NCI-H2171 (cell line): ENCODE data around the gene CDR2.
"Not testable (repeated sequence)": the region's sequence is repeated elsewhere in the genome, so short reads cannot be mapped to it uniquely, and the experiment has no call there.

ENCODE experiments used
- DNase-seq: peaks from one replicate; lab custom pipeline; 2025; lab: John Stamatoyannopoulos, UW

Gene CDR2

DNA sequence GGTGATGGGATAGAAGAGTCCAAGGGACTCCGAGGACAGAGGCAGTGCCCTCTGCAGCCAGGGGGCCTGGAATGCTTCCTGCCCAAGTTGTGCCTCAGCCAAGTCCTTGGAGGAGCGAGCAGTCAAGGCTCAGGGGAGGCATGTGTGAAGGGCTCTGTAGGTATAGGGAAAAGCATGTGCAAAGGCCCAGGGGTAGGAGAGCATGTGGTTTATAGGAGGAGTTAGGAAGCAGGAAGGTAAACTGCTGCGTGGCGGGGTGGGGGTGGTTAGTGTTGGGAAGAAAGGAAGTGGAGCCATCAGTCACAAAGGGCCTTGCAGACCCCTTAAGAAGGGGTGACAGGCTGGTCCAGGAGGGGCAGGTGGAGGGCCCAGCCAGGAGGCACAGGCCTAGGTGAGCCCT lies 70.0 kb downstream of the CDR2 start:
- DNase-seq, result no peak

DNA sequence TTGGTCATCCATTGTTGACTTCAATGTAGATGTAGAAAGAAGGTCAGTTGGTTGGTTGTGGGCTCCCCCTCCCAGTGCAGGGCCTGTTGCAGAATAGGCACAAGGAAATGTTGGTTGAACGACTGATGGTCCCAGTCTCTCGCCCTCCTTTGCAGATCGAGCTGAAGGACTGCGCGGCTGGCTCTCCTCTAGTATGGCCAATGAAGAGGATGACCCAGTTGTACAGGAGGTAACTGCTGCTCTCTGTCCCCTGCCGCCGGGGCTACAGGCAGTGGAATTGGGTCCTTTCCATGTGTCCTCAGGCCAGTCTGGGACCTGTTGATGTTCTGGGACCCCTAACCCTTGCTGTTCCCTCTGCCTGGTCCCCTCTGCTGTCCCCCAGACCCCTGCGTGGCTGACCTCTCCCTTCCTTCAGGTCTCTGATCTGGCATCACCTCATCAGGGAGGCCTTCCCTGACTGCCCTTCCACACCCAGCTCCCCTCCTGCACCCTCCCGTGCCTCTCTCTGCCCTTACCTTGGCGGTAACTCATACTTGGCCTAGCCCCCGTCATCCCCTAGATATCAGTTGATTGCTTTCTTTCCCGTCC lies 71.5 kb downstream of the CDR2 start:
- no peak for DNase-seq

DNA sequence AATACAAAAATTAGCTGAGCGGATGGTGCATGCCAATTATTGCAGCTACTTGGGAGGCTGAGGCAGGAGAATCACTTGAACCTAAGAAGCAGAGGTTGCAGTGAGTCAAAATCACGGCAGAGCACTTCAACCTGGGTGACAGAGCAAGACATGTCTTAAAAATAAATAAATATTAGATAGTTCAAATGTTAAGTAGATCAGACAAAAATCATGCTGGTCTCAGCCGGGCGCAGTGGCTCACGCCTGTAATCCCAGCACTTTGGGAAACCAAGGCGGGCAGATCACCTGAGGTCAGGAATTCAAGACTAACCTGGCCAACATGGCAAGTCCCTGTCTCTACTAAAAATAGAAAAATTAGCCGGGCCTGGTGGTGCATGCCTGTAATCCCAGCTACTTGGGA lies 73.0 kb downstream of the CDR2 start:
- not testable (repeated sequence) for DNase-seq

DNA sequence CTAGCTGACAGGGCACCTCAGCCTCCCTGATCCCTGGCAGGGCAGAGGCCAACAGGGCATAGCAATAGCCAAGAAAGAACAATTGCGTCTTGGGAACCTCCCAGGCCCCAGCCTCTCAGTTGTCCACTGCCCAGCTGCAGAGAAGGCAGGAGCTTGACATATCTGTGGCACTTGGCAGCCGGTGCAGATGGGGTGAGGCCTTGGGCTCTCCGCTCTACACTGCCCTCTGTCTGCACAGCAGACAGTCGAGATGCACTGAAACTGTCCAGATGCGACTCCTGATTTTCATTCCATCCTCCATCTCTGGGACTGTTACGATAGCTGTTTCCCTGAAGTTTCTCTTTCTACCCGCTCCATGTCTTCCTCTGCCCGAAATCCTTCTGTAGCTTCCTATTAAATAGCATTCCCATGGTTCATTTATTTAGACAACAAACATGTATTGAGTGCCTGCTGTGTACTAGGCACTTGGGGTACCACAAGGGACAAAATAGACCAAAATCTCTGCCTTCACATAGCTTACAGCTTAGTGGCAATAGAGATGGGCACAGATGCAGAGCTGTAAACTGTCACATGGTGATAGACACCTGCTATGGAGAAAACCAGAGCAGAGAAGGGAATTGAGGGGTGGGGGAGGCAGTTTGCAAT lies 73.9 kb downstream of the CDR2 start:
- DNase-seq, result no peak

DNA sequence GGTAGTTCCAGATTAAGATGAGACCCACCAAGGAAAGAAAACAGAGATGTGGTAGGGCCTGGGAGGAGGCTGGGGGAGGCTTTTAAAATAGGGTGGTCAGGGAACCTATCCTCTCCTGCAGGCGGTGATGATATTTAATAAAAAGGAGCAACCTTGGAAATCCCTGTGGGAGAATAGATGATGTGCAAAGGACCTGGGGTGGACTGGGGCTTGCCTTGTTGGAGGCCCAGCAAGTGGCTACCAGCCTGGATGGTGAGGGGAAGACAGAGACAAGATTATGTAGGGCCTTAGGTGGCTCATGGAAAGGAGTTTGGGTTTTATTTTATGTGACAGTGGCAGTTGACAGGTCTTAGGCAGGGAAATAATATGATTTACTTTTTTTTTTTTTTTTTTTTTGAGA lies 75.4 kb downstream of the CDR2 start:
- no peak for DNase-seq

DNA sequence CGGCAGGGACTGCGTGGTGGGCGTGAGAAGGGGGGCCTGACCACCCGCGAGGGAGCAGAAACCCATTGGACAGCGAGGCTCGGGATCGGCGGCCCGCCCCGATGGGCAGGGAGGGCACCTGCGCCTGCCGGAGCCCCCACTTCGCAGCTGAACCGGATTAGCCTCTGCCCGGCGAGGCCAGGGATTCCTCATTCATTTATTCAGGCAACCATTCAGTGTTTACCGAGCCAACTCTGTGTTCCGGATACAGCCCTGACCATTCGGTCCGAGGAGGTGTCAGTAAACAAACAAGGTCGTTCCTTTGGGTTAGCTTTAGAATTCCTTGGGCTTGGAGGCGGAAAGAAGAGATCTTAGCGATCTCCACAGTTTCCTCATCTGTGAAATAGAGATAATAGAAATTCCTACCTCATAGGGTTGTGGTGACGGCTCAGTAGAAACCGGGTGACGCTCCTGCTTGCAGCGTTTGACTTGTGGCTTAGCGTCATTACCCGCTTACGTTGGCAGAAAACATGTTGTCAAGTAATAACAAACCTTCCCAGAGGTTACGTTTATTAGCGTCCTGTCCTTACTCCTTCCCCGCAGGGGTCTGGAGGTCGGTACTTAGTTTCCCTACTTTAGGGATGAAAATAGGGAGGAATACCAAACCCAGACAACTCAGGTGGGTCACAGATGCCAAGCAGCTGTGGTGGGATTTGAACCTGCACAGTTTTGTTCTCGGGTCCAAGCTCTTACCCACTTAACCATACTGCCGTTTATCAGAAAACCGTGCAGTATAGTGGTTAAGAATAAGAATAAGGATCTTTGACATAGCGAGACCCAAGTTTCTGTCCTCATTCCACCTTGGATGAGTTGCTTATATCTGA lies 76.3 kb downstream of the CDR2 start:
- DNase-seq, result peak; percentile 67

DNA sequence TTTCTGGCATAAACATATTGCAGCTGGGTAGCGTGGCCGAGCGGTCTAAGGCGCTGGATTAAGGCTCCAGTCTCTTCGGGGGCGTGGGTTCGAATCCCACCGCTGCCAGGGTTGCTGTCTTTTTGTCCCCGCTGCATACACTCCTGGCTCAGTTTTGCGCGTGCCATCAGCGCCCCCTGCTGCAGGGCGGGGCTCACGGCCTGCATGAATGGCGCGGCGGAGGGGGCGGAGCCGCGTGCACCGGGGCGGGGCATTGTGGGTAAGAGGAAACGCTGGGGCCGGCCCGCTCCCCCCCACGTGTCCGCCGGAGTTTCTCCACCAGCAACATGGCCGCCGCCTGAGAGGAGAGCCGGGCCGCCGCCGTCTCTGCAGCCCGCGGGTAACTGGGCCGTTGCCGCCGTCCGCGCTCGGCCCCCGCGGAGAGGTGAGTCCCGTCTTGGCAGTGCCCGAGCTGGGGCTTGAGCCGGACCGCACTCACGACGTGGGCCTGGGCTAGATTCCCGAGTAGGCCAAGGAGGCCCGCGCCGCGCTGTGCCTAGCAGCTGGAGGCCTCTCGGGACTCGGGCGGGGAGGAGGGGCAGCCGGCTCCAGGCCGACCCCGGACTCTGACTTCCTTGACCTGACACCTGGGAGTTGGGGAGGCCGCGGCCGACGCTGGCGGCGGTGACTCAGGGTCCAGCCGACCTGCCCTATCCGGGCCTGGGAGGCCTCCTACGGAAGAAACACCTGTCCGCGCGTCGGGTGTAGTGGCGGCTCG lies 77.1 kb downstream of the CDR2 start, which contains the start of gene POLR3E:
POLR3E (plus strand) TSS at position 296 of the 757 bp plus-strand sequence. CDS start 5,560 bp downstream, outside the sequence.
- DNase-seq, result peak; percentile 90

DNA sequence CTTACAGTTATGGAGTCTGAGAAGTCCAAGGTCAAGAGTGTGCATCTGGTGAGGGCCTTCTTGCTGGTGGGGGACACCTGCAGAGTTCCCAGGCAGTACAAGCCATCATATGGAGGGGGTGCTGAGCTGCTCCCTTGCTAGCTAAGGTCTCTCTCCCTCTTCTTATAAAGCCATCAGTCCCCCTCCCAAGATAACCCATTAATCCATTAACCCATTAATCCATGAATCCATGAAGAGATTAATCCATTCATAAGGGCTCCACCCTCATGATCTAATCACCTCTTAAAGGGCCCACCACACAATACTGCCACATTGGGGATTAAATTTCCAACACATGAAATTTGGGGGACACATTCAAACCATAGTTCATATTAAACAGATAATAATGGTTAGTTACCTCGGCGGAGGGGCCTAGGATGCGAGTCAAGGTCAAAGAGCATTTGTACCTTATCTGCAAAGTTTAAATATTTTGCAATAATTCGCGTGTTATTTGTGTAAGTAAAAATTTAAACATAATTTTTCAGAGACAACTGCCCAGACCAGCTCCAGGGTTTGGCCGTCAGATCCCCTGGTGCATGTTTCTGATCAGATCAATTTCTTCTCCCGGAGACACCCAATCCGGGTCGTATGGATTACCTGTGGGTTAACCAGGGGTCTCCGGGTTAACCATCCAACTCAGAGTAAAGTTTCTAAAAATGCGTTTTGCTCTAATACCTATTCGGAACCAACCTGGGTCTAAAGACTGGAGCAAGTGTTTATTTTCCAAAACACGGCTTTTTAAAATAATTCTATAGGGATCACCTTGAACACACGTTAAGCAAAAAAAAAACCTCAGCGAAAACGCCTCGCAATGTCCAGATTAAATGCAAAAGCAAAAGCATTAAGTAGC lies 78.0 kb downstream of the CDR2 start:
- DNase-seq, result no peak
